Measurements from ENCODE around the gene GJB3.
A peak's percentile ranks its signal among the peaks of the same experiment; 100 is the strongest.
"Not testable (repeated sequence)": the region's sequence is repeated elsewhere in the genome, so short reads cannot be mapped to it uniquely, and the experiment has no call there.

Gene GJB3

GRCh38 chr1:34786521-34787325, 5.7 kb downstream of the GJB3 start:
- no peak for DNase-seq (ENCODE audit: low read depth)

GRCh38 chr1:34787461-34788420, 6.7 kb downstream of the GJB3 start:
- DNase-seq (ENCODE audit: low read depth) = peak; percentile 30

DNA sequence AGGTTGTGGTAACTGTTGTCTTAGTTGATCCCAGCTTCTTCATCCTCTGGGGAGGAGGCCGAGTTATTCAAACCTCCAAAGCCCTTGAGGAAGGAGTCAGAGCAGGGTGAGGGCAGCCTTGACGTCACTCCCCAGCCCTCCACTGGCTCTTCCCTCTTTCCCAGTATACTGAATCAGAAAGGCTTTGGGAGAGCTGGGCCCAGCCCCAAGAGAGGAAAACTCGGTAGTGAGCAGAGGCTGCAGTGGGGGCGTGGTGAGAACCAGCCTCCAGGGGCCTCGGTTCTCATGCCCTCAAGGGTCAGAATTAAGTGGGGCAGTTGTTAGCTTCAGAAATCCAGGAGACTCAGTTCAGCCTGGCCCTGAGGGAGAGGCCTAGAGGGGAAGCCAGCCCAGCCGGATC, 10.0 kb downstream of the GJB3 start:
- no peak for DNase-seq (ENCODE audit: low read depth)

- DNase-seq (ENCODE audit: low read depth) = no peak
These were observed 11.4 kb downstream of the GJB3 start for GRCh38 chr1:34792424-34792823.

GRCh38 chr1:34792868-34793727, 12.1 kb downstream of the GJB3 start, which contains the start of gene GJA4:
Gene GJA4 (plus strand): TSS chr1:34792999. CDS start chr1:34794214, 1,215 bp downstream.
- DNase-seq (ENCODE audit: low read depth) = no peak

GRCh38 chr1:34794001-34794789, 13.2 kb downstream of the GJB3 start:
- no peak for DNase-seq (ENCODE audit: low read depth)

GRCh38 chr1:34794790-34795180, 13.8 kb downstream of the GJB3 start:
- no peak for DNase-seq (ENCODE audit: low read depth)

- no peak for DNase-seq (ENCODE audit: low read depth)
These were observed 14.9 kb downstream of the GJB3 start for GRCh38 chr1:34795916-34796315.

- no peak for DNase-seq (ENCODE audit: low read depth)
These were observed 16.0 kb downstream of the GJB3 start for GRCh38 chr1:34796990-34797389.

GRCh38 chr1:34800214-34800613, 19.2 kb downstream of the GJB3 start:
- DNase-seq (ENCODE audit: low read depth) = no peak

DNA sequence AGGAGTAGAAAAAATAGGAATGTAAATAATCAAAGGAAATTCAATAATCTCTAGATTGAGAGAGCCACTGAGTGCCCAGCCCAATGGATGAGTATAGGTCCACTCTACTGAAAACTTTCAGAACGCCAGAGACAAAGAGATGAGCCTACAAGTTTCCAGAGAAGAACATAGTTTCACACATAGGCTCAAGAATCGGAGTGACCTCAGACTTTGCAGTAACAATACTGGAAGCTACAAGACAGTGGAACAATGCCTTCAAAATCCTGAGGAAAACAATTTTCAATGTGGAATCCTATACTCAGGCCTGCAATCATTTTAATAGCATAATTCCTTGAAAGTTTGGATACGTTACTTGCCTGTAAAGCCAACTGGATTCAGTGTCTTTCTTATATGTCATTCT, 22.8 kb downstream of the GJB3 start:
- DNase-seq (ENCODE audit: low read depth) = no peak

DNA sequence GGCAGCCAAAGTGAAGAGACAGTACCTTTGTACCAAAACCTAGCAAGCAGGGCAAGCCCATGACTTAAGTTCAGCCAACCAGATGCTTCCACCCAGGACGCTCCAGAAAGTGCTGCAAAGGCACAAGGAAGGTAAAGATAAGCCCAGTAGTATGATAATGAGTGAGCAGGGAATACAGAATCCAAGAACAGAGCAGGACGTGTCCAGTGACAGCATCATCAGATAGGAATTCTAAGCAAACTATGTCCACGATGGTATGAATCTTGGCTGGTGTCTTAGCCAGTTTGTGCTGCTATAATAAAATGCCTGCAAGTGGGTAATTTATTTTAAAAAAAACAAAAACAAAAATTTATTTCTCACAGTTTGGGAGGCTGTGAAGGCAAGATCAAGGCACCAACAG, 25.4 kb downstream of the GJB3 start:
- DNase-seq (ENCODE audit: low read depth) = peak; percentile 49

- no peak for DNase-seq (ENCODE audit: low read depth)
These were observed 27.2 kb downstream of the GJB3 start for GRCh38 chr1:34808051-34808810.

DNA sequence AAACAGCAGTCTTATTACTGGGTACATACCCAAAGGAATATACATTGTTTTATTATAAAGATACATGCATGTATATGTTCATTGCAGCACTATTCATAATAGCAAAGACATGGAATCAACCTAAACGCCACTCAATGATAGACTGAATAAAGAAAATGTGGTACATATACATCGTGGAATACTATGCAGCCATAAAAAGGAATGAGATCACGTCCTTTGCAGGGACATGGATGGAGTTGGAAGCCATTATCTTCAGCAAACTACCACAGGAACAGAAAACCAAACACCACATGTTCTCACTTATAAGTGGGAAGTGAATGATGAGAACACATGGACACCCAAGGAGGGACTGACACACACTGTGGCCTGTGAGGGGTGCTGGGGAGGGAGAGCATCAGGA, 29.8 kb downstream of the GJB3 start:
- DNase-seq (ENCODE audit: low read depth) = not testable (repeated sequence)

GRCh38 chr1:34816332-34816731, 35.3 kb downstream of the GJB3 start:
- DNase-seq (ENCODE audit: low read depth) = no peak

- no peak for DNase-seq (ENCODE audit: low read depth)
These were observed 35.8 kb downstream of the GJB3 start for GRCh38 chr1:34816778-34817177.

GRCh38 chr1:34818862-34819261, 37.8 kb downstream of the GJB3 start:
- not testable (repeated sequence) for DNase-seq (ENCODE audit: low read depth)

DNA sequence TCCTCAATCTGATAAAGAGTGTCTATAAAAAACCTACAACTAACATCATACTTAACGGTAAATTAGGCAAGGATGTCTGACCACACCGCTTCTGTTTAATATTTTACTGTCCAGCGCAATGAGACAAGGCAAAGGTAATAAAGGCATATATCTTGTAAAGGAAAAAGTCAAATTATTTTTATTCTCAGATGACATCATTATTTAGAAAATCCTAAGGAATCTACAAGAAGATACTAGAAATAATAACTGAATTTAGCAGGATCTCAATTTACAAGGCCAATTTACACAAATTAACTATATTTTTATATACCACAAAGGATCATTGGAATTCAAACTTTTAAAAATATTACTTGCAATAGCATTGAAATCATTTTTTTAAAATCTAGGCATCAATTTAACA, 41.2 kb downstream of the GJB3 start:
- DNase-seq (ENCODE audit: low read depth) = no peak

GRCh38 chr1:34824817-34825454, 43.9 kb downstream of the GJB3 start:
- DNase-seq (ENCODE audit: low read depth) = no peak
